Measurements from ENCODE around the gene TEX52.
A peak's percentile ranks its signal among the peaks of the same experiment; 100 is the strongest.
"Not testable (repeated sequence)": the region's sequence is repeated elsewhere in the genome, so short reads cannot be mapped to it uniquely, and the experiment has no call there.

Gene TEX52

DNA sequence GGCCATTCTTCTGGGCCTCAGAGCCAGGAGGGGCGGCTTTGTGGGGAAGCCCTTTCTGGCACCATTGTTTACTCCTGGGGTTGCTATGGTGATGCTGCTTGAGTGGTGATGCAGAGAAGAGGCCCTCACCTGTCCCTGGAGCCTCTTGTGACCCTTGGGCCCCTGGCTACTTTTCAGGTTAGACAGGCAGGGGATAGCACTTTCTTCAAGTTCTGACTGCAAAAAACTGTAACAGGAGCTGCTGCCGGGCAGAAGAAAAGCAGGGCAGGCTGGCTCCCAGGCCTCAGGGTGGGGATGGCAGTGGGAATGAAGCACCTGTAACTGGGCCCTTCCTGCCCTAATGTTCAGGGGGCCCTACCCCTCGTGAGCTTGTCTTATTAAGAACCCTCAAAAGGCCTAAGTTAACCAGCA is at the start of gene TEX52:
TEX52 (minus strand) TSS at position 19 of the 411 bp plus-strand sequence; CDS start at position 6, 13 bp downstream.
- DNase-seq: peak; percentile 27

- peak; percentile 51 for DNase-seq
These were observed 47.4 kb upstream of the TEX52 start for GRCh38 chr12:2904260-2904659.

DNA sequence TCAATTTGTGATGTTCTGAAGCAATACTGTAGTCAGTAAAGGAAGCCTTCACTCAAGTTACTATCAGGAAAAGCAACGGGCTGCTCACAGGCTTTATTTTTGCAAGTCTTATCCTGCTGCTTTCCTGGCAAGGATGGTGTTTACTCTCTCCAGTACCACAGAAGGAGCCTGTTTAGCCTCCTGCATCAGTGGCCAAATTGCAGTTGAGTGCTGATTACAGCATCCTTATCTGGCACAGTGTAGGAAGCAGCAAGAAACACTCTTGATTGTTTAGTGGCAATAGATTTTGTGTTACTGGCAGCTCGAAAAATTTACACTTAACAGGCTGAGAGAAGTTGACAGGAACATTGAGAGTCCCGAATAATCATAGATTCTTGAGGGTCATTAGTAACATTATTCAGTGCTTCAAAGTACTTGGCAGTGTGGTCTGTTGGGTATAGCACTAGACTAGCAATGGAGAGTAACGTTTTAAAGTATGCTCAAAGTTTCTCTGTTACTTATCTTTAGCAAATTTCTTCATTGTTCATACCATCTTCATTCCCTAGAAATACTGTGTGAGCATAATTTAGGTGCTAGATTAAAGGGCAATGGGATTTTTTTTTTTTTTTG is 45.5 kb upstream of the TEX52 start:
- DNase-seq: peak; percentile 82

- no peak for DNase-seq
These were observed 43.8 kb upstream of the TEX52 start for GRCh38 chr12:2900642-2901041.

GRCh38 chr12:2897418-2897817 is 40.6 kb upstream of the TEX52 start:
- DNase-seq: no peak

DNA sequence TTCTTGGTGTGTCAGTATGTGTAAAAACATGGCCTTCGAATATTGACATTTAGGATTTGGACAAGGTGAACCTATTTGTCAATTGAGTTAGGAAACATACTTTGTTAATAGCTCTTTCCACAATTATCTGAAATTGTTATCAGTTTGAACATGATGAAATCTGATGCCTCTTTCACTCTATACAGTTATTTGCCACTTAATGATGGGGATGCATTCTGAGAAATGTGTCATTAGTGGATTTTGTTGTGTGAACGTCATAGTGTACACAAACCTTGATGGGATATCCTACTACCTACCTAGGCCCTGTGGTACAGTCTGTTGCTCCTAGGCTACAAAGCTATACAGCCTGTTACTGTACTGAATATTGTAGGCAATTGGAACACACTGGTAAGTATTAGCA is 38.7 kb upstream of the TEX52 start:
- DNase-seq: no peak

- DNase-seq: no peak
These were observed 38.2 kb upstream of the TEX52 start for GRCh38 chr12:2895051-2895451.

DNA sequence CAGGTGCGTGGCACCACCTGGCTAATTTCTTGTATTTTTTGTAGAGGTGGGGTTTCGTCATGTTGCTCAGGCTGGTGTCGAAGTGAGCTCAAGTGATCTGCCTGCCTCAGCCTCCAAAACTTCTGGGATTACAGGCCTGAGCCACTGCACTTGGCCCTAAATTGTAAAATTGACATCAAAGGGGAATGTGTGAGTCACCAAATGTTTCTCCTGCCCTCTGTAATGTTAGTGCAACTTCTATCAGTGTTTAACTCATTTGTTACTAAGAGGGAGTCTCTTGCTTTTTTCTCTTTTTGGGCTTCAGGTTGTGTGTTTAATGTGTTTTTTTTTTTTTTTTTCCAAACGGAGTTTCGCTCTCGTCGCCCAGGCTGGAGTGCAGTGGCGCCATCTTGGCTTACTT is 36.2 kb upstream of the TEX52 start:
- no peak for DNase-seq

- DNase-seq: no peak
These were observed 35.4 kb upstream of the TEX52 start for GRCh38 chr12:2892246-2892645.

- no peak for DNase-seq
These were observed 34.6 kb upstream of the TEX52 start for GRCh38 chr12:2891240-2892053.

GRCh38 chr12:2890388-2891239 is 33.8 kb upstream of the TEX52 start, which contains the start of gene TULP3:
TSS of gene TULP3 (plus strand) at chr12:2890891. CDS start at chr12:2890948, 57 bp downstream.
- peak; percentile 90 for DNase-seq

DNA sequence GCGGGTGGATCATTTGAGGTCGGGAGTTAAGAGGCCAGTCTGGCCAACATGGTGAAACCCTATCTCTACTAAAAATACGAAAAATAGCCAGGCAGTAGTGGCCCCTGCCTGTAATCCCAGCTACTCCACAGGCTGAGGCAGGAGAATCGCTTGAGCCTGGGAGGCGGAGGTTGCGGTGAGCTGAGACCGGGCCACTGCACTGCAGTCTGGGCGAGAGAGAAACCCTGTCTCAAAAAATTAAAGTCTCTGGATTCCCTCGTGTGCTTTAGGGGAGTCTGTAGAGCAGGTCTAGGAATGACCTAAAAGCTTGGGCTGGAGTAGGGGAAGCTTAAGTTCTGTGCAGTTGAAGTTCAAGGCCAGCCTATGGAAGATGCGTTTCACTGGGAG is 33.2 kb upstream of the TEX52 start:
- no peak for DNase-seq

GRCh38 chr12:2886768-2887450 is 30.1 kb upstream of the TEX52 start:
- no peak for DNase-seq

DNA sequence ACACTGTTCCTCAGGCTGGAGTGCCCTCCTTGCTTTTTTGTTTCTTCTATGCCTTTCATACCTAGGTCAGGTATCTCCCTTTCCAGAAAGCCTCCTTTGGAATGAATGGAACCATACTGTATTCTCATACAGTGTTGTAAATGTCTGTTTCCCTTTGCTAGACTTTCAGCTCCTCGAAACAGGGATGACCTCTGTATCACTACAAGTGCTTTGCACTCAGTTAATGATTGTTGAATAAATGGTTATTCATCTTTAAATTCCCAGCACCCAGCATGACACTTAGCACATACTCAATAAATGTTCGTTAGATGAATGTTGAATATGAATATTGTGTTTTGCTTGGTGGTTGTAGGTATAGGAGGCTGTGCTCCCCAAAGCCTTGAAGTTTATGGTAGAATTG is 28.0 kb upstream of the TEX52 start:
- DNase-seq: no peak

- DNase-seq: no peak
These were observed 23.0 kb upstream of the TEX52 start for GRCh38 chr12:2879853-2880252.

DNA sequence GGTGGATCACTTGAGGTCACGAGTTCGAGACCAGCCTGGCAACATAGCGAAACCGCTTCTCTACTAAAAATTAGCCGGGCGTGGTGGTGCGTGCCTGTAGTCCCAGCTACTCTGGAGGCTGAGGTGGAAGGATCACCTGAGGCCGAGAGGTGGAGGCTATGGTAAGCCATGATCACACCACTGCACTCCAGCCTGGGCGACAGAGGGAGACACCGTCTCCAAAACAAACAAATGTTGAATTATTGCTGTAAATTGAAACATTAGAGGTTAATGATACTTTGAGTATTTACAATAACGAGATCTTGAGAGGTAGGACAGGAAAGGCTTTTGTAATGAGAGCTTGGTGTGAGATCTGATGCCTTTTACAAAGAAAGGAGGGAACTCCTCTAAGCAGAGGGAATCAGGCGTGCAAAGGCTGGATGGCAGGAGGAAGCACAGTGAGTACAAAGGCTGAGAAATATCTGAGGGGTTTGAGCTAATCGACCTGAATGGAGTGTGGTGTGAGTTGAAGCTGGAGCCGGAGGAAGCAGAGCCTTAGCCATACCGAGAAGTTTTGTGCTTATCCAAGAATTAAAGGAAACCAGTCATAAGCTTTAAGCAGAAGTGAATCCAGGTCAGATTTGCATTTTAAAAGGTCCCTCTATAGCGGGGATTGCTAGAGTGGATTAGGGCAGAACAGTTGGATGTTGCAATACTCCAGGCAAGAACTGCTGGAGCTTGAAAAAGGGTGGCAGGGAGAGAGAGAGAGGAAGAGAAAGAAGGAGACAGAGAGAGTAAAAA is 21.3 kb upstream of the TEX52 start:
- DNase-seq: peak; percentile 97

DNA sequence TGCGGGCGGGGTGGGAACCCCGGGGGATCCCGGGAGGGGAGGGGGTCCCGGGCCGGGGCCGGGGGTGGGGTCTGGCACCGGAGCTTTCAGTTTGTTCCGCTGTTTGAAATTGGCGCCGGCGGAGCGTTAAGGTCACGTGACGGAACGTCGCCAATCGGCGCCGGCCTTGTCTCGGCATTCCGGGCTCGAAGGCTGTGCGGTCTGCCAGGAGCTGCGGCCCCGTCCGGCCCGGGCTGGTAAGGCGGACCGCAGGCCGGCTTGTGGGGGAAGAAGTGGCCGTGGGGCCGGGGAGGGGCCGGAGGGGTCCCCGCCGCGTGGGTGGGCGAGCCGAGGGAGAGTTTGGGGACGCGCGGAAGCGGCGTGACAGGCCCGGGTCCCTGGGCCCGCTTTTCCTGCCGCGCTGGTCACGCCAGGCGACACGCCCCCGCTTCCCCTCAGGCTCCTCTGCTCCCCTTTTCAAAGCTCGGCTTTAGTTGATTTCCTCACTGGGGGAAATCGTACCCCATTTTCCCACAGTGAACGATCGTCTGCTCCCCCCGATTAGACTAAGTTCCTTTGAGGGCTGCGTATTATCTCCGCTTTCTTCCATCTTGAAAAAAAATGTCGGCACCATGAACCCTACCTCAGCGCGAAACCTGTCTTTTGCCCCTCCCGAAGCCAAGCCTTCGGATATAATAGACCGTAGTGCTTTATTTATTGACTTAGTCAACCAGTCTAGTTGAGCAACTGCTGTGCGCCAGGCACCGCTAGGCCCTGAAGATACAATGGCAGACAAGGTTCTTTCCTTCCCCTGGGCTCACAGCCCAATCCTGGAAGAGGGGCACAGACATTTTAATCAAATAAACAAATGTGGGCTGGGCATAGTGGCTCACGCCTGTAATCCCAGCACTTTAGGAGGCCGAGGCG is 20.5 kb upstream of the TEX52 start, which contains the start of the genes FOXM1 and RHNO1:
FOXM1 (minus strand) TSS at position 128 of the 906 bp plus-strand sequence. CDS start 2,696 bp downstream, outside the sequence.
RHNO1 (plus strand) TSS at position 177 of the 906 bp plus-strand sequence. CDS start 8,144 bp downstream, outside the sequence.
- peak; percentile 72 for DNase-seq

GRCh38 chr12:2876431-2877046 is 19.7 kb upstream of the TEX52 start:
- no peak for DNase-seq

GRCh38 chr12:2868986-2869632 is 12.3 kb upstream of the TEX52 start:
- DNase-seq: not testable (repeated sequence)

DNA sequence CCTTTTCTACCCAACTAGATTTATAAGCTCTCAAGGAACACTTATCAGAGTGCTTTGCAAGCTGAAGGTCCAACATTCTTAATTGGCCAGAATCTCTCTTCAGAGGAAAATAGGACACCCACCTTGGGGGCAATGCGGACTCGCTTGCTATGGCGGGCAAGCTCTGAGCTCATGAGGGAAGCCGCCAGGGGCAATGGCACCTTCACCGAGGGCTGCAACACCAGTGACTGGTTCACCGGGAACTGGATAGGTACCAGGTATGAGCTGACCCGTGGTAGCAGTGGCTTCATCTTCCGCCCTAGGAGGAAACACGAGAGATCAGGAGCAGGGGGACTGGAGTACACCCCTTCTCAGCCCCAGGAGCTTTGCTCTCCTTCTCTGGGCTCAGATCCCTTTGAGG is 7.4 kb upstream of the TEX52 start:
- DNase-seq: no peak
